GM12872 (cell line): ENCODE data around the gene EYA4.

ENCODE experiments used
- TF ChIP-seq, protein P1 (sequence below): IDR thresholded peaks from 3 replicates; pipeline ENCODE4 v1.5.1; 2011; ENCODE audit warnings: low read depth, mild to moderate bottlenecking, low read length, moderate library complexity; ENCODE audit not compliant: insufficient read depth

EYA4 gene

DNA sequence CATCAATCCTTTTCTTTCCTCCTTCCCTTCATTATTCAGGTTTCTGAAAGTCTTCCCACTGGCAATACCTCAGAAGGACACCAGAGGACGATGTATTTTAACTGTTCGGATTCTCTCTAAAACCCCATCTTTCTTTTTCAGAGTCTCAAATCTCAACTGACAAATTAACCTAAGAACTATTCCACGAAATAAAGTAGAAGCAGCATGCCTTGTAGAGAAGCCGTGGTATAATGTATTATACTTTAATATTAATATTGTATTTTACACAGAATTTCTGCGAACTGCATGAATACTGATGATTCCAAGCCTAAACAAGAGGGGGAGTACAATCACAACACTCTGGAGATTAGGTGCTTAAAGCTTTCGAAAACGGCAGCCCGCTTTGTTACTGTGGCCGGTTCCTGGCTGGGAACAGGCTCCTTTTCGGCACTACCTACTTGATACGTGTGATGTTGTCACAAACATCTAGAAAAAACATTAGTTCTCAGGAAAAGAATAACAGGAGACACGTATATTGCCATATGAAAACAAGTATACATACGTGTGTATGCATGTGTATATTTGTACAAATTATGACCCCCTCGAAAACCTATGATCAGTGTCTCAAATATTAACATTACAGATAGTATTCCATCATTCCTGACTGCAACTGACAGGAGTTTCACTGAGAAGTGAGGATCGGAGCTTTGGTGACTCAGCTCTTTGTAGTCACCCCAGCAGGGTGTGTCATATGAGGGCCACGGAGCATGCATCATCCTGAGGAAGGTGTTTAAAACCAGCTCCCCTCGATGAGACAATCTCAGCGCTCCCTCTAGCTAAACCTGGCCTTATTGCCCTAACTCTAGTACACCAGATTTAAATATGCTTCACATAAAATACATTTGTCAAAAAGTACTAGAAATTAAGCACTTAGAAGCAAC, 328.1 kb downstream of the EYA4 start:
- TF ChIP-seq, protein P1, sequence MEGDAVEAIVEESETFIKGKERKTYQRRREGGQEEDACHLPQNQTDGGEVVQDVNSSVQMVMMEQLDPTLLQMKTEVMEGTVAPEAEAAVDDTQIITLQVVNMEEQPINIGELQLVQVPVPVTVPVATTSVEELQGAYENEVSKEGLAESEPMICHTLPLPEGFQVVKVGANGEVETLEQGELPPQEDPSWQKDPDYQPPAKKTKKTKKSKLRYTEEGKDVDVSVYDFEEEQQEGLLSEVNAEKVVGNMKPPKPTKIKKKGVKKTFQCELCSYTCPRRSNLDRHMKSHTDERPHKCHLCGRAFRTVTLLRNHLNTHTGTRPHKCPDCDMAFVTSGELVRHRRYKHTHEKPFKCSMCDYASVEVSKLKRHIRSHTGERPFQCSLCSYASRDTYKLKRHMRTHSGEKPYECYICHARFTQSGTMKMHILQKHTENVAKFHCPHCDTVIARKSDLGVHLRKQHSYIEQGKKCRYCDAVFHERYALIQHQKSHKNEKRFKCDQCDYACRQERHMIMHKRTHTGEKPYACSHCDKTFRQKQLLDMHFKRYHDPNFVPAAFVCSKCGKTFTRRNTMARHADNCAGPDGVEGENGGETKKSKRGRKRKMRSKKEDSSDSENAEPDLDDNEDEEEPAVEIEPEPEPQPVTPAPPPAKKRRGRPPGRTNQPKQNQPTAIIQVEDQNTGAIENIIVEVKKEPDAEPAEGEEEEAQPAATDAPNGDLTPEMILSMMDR, result peak; percentile 57

DNA sequence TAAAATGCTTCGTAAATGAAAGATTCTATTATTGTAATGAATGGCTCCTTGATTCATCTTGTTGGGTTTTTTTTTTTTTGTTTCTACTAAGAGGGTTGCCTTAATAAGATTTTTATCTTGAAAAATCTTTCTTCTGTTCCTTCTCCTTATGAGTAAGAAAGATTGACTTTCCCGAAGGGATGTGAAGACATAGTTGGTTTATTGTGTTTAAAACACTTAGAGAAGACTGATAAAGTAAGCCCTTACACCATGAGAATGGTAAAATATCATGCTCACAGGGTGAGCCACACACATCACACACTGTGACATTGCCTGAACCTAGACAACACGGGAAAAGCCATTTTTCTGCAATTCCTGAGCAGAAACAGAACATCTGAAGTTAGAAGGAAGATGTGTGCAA, 330.5 kb downstream of the EYA4 start:
- TF ChIP-seq, protein P1, result no peak

DNA sequence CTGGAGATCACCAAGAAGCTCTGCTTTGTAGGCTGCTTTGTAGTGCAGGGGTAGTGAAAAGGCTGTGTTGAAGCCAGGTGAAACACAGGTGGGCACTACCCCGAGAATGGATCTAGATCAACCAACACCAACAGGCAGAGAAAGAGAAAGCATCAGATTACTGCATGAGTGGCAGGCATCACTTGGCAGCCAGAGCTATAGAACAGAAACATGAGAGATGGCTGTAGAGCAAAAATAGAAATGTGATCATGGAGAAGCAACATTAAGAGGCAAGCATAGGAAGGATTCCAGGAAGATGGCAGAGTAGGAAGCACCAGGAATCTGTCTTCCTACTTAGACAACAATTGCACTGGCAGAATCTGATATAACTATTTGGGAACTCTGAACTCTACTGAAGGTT, 336.7 kb downstream of the EYA4 start:
- TF ChIP-seq, protein P1, result no peak
